ENCODE results near the gene TP53RK. TPM values are rescaled to one million over a fixed set of nuclear protein-coding genes. Genes with fewer than 3 reads are reported as not detected.

TP53RK gene
- total and polyA plus RNA-seq, 2 of the 13 experiments (the other 11 are each of a cell fraction or from before 2014, with no cell fraction given), result 12.9 to 25.5 TPM

GRCh38 chr20:46681032-46681854 lies 8.0 kb downstream of the TP53RK start (continued):
- peak; percentile 35; the same call in 1 of the 2 replicates for TF ChIP-seq ZFX (CRISPR knock-in tag; IDR thresholded peaks at IDR 0.05; ENCODE audit: low read depth)
- TF ChIP-seq SNAPC2 (CRISPR knock-in tag; IDR thresholded peaks at IDR 0.05), result peak; percentile 41; the same call in 1 of the 2 replicates
- peak; percentile 43; the same call in 1 of the 2 replicates for TF ChIP-seq MAX (IDR thresholded peaks at IDR 0.05)
- peak; percentile 62 for TF ChIP-seq ASH2L (IDR thresholded peaks at IDR 0.05; ENCODE audit: insufficient read length, low read depth, low read length)
- TF ChIP-seq ARID3A (IDR thresholded peaks at IDR 0.05; ENCODE audit: low read depth, low read length), result no peak; the same call in 1 of the 2 replicates
- TF ChIP-seq, protein P1, sequence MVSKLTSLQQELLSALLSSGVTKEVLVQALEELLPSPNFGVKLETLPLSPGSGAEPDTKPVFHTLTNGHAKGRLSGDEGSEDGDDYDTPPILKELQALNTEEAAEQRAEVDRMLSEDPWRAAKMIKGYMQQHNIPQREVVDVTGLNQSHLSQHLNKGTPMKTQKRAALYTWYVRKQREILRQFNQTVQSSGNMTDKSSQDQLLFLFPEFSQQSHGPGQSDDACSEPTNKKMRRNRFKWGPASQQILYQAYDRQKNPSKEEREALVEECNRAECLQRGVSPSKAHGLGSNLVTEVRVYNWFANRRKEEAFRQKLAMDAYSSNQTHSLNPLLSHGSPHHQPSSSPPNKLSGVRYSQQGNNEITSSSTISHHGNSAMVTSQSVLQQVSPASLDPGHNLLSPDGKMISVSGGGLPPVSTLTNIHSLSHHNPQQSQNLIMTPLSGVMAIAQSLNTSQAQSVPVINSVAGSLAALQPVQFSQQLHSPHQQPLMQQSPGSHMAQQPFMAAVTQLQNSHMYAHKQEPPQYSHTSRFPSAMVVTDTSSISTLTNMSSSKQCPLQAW (CRISPR knock-in tag; IDR thresholded peaks at IDR 0.05), result peak; percentile 85; the same call in 1 of the 2 replicates
- TF ChIP-seq SALL2 (CRISPR knock-in tag; IDR thresholded peaks at IDR 0.05), result peak; percentile 66; the same call in 1 of the 2 replicates
- TF ChIP-seq GATAD2A (CRISPR knock-in tag; IDR thresholded peaks at IDR 0.05), result peak; percentile 60
- 0 out of 2 replicates have a peak, but pooled peaks have one; percentile 32 for TF ChIP-seq ZMYM3 (CRISPR knock-in tag; IDR thresholded peaks at IDR 0.05)
- no peak for TF ChIP-seq ZNF382 (CRISPR knock-in tag; IDR thresholded peaks at IDR 0.05; ENCODE audit: borderline replicate concordance)
- TF ChIP-seq NCOA2 (CRISPR knock-in tag; IDR thresholded peaks at IDR 0.05), result 0 out of 2 replicates have a peak, but pooled peaks have one; percentile 13
- peak; percentile 44; the same call in 1 of the 2 replicates for TF ChIP-seq ZBTB20 (CRISPR knock-in tag; IDR thresholded peaks at IDR 0.05; ENCODE audit: borderline replicate concordance, low read depth)
- TF ChIP-seq RXRB (CRISPR knock-in tag; IDR thresholded peaks at IDR 0.05; ENCODE audit: borderline replicate concordance), result peak; percentile 64; the same call in 1 of the 2 replicates
- no peak for TF ChIP-seq ZNF296 (CRISPR knock-in tag; conservative IDR thresholded peaks at IDR 0.05)
- peak; percentile 20; the same call in 1 of the 2 replicates for TF ChIP-seq ETV5 (CRISPR knock-in tag; IDR thresholded peaks at IDR 0.05; ENCODE audit: borderline replicate concordance)
- TF ChIP-seq KLF13 (CRISPR knock-in tag; IDR thresholded peaks at IDR 0.05), result no peak
- TF ChIP-seq FOXO1 (CRISPR knock-in tag; IDR thresholded peaks at IDR 0.05), result peak; percentile 59
- TF ChIP-seq, protein P2, sequence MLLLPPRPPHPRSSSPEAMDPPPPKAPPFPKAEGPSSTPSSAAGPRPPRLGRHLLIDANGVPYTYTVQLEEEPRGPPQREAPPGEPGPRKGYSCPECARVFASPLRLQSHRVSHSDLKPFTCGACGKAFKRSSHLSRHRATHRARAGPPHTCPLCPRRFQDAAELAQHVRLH (CRISPR knock-in tag; IDR thresholded peaks at IDR 0.05; ENCODE audit: borderline replicate concordance, low read depth), result peak; percentile 28; the same call in 1 of the 2 replicates
- 0 out of 2 replicates have a peak, but pooled peaks have one; percentile 49 for TF ChIP-seq ZSCAN29 (CRISPR knock-in tag; conservative IDR thresholded peaks at IDR 0.05)
- no peak for TF ChIP-seq SOX6 (IDR thresholded peaks at IDR 0.05)
- TF ChIP-seq SOX6 (CRISPR knock-in tag; IDR thresholded peaks at IDR 0.05), result peak; percentile 59
- peak; percentile 97 for TF ChIP-seq STAG1 (CRISPR knock-in tag; IDR thresholded peaks at IDR 0.05)
- TF ChIP-seq, protein P3, sequence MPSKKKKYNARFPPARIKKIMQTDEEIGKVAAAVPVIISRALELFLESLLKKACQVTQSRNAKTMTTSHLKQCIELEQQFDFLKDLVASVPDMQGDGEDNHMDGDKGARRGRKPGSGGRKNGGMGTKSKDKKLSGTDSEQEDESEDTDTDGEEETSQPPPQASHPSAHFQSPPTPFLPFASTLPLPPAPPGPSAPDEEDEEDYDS (CRISPR knock-in tag; IDR thresholded peaks at IDR 0.05), result peak; percentile 55; the same call in 1 of the 2 replicates
- no peak for TF ChIP-seq NKX3-1 (CRISPR knock-in tag; IDR thresholded peaks at IDR 0.05)
- no peak for TF ChIP-seq JUND (CRISPR knock-in tag; IDR thresholded peaks at IDR 0.05)

Measured in HepG2 (cell line).